HuH-7 (cell line): Measurements from ENCODE around the gene SKOR2.
"Not testable (repeated sequence)": the region's sequence is repeated elsewhere in the genome, so short reads cannot be mapped to it uniquely, and the experiment has no call there.

Source experiments
- DNase-seq: peaks from one replicate; pipeline ENCODE4 v3.0.0; 2011; ENCODE audit warnings: low spot score

Gene SKOR2

GRCh38 chr18:47191961-47192360 is 59.5 kb downstream of the SKOR2 start:
- DNase-seq, result no peak

GRCh38 chr18:47187721-47188120 is 63.7 kb downstream of the SKOR2 start:
- DNase-seq, result no peak

- DNase-seq, result no peak
Measured at GRCh38 chr18:47184419-47185050, 66.9 kb downstream of the SKOR2 start.

- DNase-seq, result not testable (repeated sequence)
Measured at GRCh38 chr18:47182156-47182555, 69.3 kb downstream of the SKOR2 start.

- no peak for DNase-seq
Measured at GRCh38 chr18:47180765-47181164, 70.7 kb downstream of the SKOR2 start.

- no peak for DNase-seq
Measured at GRCh38 chr18:47179520-47179919, 71.9 kb downstream of the SKOR2 start.

GRCh38 chr18:47175898-47176575 is 75.4 kb downstream of the SKOR2 start, which contains the start of gene IER3IP1:
TSS of gene IER3IP1 (minus strand) at chr18:47176364. CDS start at chr18:47176277, 87 bp downstream.
- peak; percentile 58 for DNase-seq

- no peak for DNase-seq
Measured at GRCh38 chr18:47175283-47175897, 76.1 kb downstream of the SKOR2 start.

GRCh38 chr18:47174545-47175116 is 76.8 kb downstream of the SKOR2 start:
- no peak for DNase-seq

- DNase-seq, result no peak
Measured at GRCh38 chr18:47172476-47172875, 79.0 kb downstream of the SKOR2 start.

- DNase-seq, result no peak
Measured at GRCh38 chr18:47168913-47169312, 82.5 kb downstream of the SKOR2 start.

- no peak for DNase-seq
Measured at GRCh38 chr18:47168509-47168908, 83.0 kb downstream of the SKOR2 start.

GRCh38 chr18:47166294-47166693 is 85.2 kb downstream of the SKOR2 start:
- no peak for DNase-seq

- DNase-seq, result no peak
Measured at GRCh38 chr18:47163241-47163640, 88.2 kb downstream of the SKOR2 start.

GRCh38 chr18:47160256-47160655 is 91.2 kb downstream of the SKOR2 start:
- no peak for DNase-seq

GRCh38 chr18:47158404-47158803 is 93.1 kb downstream of the SKOR2 start:
- not testable (repeated sequence) for DNase-seq
